ENCODE measurements around the gene SEZ6L2. TPM values are rescaled to one million over a fixed set of nuclear protein-coding genes. Genes with fewer than 3 reads are reported as not detected.

Gene SEZ6L2
- total and polyA plus RNA-seq, 2 of the 13 experiments (the other 11 are each of a cell fraction or from before 2014, with no cell fraction given), result 14.9 to 16.9 TPM

GRCh38 chr16:29899516-29900101, at the start of gene SEZ6L2 (continued):
- TF ChIP-seq ASH2L (IDR thresholded peaks at IDR 0.05; ENCODE audit: insufficient read length, low read depth, low read length), result no peak
- TF ChIP-seq, protein P1, sequence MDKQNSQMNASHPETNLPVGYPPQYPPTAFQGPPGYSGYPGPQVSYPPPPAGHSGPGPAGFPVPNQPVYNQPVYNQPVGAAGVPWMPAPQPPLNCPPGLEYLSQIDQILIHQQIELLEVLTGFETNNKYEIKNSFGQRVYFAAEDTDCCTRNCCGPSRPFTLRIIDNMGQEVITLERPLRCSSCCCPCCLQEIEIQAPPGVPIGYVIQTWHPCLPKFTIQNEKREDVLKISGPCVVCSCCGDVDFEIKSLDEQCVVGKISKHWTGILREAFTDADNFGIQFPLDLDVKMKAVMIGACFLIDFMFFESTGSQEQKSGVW (CRISPR knock-in tag; IDR thresholded peaks at IDR 0.05; ENCODE audit: borderline replicate concordance), result no peak
- peak; percentile 92 for TF ChIP-seq FOXM1 (CRISPR knock-in tag; IDR thresholded peaks at IDR 0.05)
- peak; percentile 31; the same call in 1 of the 2 replicates for TF ChIP-seq ZNF562 (CRISPR knock-in tag; IDR thresholded peaks at IDR 0.05; ENCODE audit: borderline replicate concordance)
- no peak for TF ChIP-seq NFRKB (IDR thresholded peaks at IDR 0.05)
- TF ChIP-seq IRF2 (CRISPR knock-in tag; IDR thresholded peaks at IDR 0.05), result no peak; the same call in 1 of the 2 replicates
- TF ChIP-seq ZNF251 (CRISPR knock-in tag; IDR thresholded peaks at IDR 0.05), result no peak
- TF ChIP-seq JUN (CRISPR knock-in tag; IDR thresholded peaks at IDR 0.05), result no peak
- TF ChIP-seq ZNF572 (CRISPR knock-in tag; IDR thresholded peaks at IDR 0.05), result no peak
- no peak for TF ChIP-seq SOX5 (CRISPR knock-in tag; IDR thresholded peaks at IDR 0.05; ENCODE audit: borderline replicate concordance)
- TF ChIP-seq ZNF335 (CRISPR knock-in tag; IDR thresholded peaks at IDR 0.05), result peak; percentile 75; the same call in 1 of the 2 replicates
- no peak for TF ChIP-seq IKZF4 (CRISPR knock-in tag; IDR thresholded peaks at IDR 0.05; ENCODE audit: borderline replicate concordance, low read depth, not compliant biosample characterization)
- no peak for TF ChIP-seq HNRNPUL1 (IDR thresholded peaks at IDR 0.05; ENCODE audit: low read depth, low read length)
- no peak for TF ChIP-seq ARID2 (CRISPR knock-in tag; IDR thresholded peaks at IDR 0.05; ENCODE audit: borderline replicate concordance)
- peak; percentile 35 for TF ChIP-seq FOXA3 (CRISPR knock-in tag; IDR thresholded peaks at IDR 0.05)
- no peak for TF ChIP-seq KDM1A (CRISPR knock-in tag; IDR thresholded peaks at IDR 0.05)
- no peak for TF ChIP-seq HMGA1 (CRISPR knock-in tag; conservative IDR thresholded peaks at IDR 0.05)
- TF ChIP-seq SMARCE1 (IDR thresholded peaks at IDR 0.05; ENCODE audit: borderline replicate concordance), result no peak
- no peak for TF ChIP-seq RXRA (CRISPR knock-in tag; IDR thresholded peaks at IDR 0.05)
- no peak for TF ChIP-seq NR2C2 (CRISPR knock-in tag; IDR thresholded peaks at IDR 0.05; ENCODE audit: borderline replicate concordance)
- TF ChIP-seq U2AF1 (optimal IDR thresholded peaks at IDR 0.05; ENCODE audit: low read depth, low read length), result no peak
- TF ChIP-seq, protein P2, sequence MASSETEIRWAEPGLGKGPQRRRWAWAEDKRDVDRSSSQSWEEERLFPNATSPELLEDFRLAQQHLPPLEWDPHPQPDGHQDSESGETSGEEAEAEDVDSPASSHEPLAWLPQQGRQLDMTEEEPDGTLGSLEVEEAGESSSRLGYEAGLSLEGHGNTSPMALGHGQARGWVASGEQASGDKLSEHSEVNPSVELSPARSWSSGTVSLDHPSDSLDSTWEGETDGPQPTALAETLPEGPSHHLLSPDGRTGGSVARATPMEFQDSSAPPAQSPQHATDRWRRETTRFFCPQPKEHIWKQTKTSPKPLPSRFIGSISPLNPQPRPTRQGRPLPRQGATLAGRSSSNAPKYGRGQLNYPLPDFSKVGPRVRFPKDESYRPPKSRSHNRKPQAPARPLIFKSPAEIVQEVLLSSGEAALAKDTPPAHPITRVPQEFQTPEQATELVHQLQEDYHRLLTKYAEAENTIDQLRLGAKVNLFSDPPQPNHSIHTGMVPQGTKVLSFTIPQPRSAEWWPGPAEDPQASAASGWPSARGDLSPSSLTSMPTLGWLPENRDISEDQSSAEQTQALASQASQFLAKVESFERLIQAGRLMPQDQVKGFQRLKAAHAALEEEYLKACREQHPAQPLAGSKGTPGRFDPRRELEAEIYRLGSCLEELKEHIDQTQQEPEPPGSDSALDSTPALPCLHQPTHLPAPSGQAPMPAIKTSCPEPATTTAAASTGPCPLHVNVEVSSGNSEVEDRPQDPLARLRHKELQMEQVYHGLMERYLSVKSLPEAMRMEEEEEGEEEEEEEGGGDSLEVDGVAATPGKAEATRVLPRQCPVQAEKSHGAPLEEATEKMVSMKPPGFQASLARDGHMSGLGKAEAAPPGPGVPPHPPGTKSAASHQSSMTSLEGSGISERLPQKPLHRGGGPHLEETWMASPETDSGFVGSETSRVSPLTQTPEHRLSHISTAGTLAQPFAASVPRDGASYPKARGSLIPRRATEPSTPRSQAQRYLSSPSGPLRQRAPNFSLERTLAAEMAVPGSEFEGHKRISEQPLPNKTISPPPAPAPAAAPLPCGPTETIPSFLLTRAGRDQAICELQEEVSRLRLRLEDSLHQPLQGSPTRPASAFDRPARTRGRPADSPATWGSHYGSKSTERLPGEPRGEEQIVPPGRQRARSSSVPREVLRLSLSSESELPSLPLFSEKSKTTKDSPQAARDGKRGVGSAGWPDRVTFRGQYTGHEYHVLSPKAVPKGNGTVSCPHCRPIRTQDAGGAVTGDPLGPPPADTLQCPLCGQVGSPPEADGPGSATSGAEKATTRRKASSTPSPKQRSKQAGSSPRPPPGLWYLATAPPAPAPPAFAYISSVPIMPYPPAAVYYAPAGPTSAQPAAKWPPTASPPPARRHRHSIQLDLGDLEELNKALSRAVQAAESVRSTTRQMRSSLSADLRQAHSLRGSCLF (CRISPR knock-in tag; IDR thresholded peaks at IDR 0.05; ENCODE audit: borderline replicate concordance), result peak; percentile 93
- TF ChIP-seq NFYB (CRISPR knock-in tag; IDR thresholded peaks at IDR 0.05), result no peak
- peak; percentile 36; the same call in 1 of the 2 replicates for TF ChIP-seq SNAI1 (CRISPR knock-in tag; IDR thresholded peaks at IDR 0.05; ENCODE audit: borderline replicate concordance)
- TF ChIP-seq ZNF605 (CRISPR knock-in tag; IDR thresholded peaks at IDR 0.05), result peak; percentile 91
- TF ChIP-seq SOX13 (IDR thresholded peaks at IDR 0.05), result no peak; the same call in 1 of the 2 replicates
- TF ChIP-seq SOX13 (CRISPR knock-in tag; conservative IDR thresholded peaks at IDR 0.05 in 1 of 2, IDR thresholded peaks at IDR 0.05 in 1 of 2), result peak in 1 of 2 experiments; percentile 46; a peak in 2 of 4 replicates
- no peak for TF ChIP-seq HNRNPLL (IDR thresholded peaks at IDR 0.05; ENCODE audit: low read depth, low read length, poor library complexity, severe bottlenecking)

Measured in HepG2 (cell line).